GM13976 (cell line): ENCODE results near the gene RNF2.

ENCODE experiments used
- DNase-seq: peaks from one replicate; pipeline ENCODE4 v3.0.0; 2012; ENCODE audit warnings: low spot score
- CTCF ChIP-seq: IDR thresholded peaks from 2 replicates; pipeline ENCODE4 v1.5.1; 2012; ENCODE audit warnings: borderline replicate concordance, mild to moderate bottlenecking; ENCODE audit not compliant: insufficient read depth; ENCODE audit errors: extremely low read depth, missing control alignments, control extremely low read depth
- in situ Hi-C: fragments of 300-500 bp; cut with MboI; formaldehyde crosslinking; loops from one replicate; pipeline ENCODE4 v1.12.0; 2022; ENCODE audit warnings: low sequenced_read_pairs, mixed read lengths, inconsistent platforms; ENCODE audit not compliant: unreplicated experiment

RNF2 gene

GRCh38 chr1:185137896-185138545 is 92.7 kb downstream of the RNF2 start:
- TF ChIP-seq CTCF = no peak
- no peak for DNase-seq
- in situ Hi-C loops = no loop called here

DNA sequence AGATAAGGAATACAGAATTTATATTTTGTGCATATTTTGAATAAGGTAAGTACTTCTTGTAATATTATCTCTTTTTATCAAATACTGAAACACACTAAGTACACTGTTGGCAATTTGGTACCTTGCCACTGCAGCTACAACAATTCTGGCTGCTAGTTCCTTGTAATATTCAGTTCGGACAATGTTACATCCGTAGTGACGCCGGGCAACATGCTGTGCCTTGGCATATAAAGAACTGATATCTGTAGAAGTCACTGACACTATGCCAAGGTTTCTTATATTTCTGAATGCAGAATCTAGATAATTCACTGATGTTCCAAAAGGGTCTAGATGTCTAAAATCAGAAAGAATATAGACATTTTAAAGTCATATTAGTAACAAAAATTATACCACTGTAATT is 93.9 kb downstream of the RNF2 start:
- in situ Hi-C loops = no loop called here
- TF ChIP-seq CTCF = no peak
- no peak for DNase-seq

DNA sequence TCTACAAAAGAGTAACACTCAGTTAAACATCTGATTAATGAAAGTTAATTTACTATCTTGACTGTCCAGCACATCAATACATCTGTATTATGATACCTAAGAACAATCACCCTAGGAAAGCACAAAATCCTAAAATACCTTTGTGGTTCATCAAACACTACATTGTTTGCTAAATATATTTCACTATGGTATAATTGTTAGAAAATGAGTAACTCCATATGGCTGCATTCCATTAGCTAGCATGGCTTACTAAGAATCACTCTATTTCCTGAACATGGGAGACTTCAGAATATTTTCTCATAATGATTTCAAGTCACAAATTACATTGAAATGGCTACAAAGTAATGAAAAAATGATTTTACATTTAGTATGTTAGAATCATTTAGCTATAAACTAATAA is 98.9 kb downstream of the RNF2 start:
- TF ChIP-seq CTCF = no peak
- in situ Hi-C loops = no loop called here
- no peak for DNase-seq

- in situ Hi-C loops = loop anchor here (10.0 to 25.0 kb wide), 2 partner anchors 164 to 346 kb away; no protein-coding TSS in a partner anchor
- no peak for TF ChIP-seq CTCF
- no peak for DNase-seq
Measured at GRCh38 chr1:185151215-185151614, 105.9 kb downstream of the RNF2 start.
